Adrenal gland (tissue), 5 donors: ENCODE measurements around the gene WHRN.

Source experiments
- POLR2A ChIP-seq, 2 donors: fragments of 450-650 bp; IDR thresholded peaks; one replicate each; pipeline ENCODE4 v1.6.1; 2017; ENCODE audit warnings: antibody characterized with exemption in 2 of 2, mild to moderate bottlenecking in 2 of 2, moderate library complexity in 1 of 2
- TF ChIP-seq, protein P1 (sequence below), 6 experiments: fragments of 450-650 bp in 4 of 6; fragments of 200-600 bp in 2 of 6; sonication (generic) in 1 of 6; IDR thresholded peaks; 1 replicate in 5 of 6; 2 replicates in 1 of 6; pipeline versions ENCODE4 v1.5.1 to v1.8.0; 2016 to 2021; ENCODE audit warnings: antibody characterized with exemption in 6 of 6, mild to moderate bottlenecking in 2 of 6, moderate library complexity in 1 of 6
- donor health status: DM: no; HTN: no; CAD: no.

GRCh38 chr9:114378016-114378415 lies 127.3 kb downstream of the WHRN start:
- no peak for TF ChIP-seq POLR2A (IDR thresholded peaks at IDR 0.05)
- TF ChIP-seq, protein P1, sequence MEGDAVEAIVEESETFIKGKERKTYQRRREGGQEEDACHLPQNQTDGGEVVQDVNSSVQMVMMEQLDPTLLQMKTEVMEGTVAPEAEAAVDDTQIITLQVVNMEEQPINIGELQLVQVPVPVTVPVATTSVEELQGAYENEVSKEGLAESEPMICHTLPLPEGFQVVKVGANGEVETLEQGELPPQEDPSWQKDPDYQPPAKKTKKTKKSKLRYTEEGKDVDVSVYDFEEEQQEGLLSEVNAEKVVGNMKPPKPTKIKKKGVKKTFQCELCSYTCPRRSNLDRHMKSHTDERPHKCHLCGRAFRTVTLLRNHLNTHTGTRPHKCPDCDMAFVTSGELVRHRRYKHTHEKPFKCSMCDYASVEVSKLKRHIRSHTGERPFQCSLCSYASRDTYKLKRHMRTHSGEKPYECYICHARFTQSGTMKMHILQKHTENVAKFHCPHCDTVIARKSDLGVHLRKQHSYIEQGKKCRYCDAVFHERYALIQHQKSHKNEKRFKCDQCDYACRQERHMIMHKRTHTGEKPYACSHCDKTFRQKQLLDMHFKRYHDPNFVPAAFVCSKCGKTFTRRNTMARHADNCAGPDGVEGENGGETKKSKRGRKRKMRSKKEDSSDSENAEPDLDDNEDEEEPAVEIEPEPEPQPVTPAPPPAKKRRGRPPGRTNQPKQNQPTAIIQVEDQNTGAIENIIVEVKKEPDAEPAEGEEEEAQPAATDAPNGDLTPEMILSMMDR (IDR thresholded peaks at IDR 0.05), result no peak
